Suprapubic skin (tissue), 4 donors: ENCODE data around the gene KLHL14.

Experiments
- EP300 ChIP-seq: sonication (generic); formaldehyde crosslinking; IDR thresholded peaks from one replicate; pipeline ENCODE4 v1.6.1; 2017; ENCODE audit warnings: antibody characterized with exemption
- POLR2A ChIP-seq, 2 donors: fragments of 450-650 bp; IDR thresholded peaks; one replicate each; pipeline ENCODE4 v1.6.1; 2017; ENCODE audit warnings: antibody characterized with exemption in 2 of 2, mild to moderate bottlenecking in 2 of 2, moderate library complexity in 2 of 2
- POLR2AphosphoS5 ChIP-seq, 3 donors: sonication (generic); formaldehyde crosslinking; IDR thresholded peaks; one replicate each; pipeline ENCODE4 v1.6.1; 2017; ENCODE audit warnings: antibody characterized with exemption in 3 of 3
- TF ChIP-seq, protein P1 (sequence below), 2 donors: fragments of 200-600 bp in 1 of 2; fragments of 450-650 bp in 1 of 2; sonication (generic) in 1 of 2; IDR thresholded peaks; one replicate each; pipeline ENCODE4 v1.5.1; 2016 to 2019; ENCODE audit warnings: antibody characterized with exemption in 2 of 2, mild to moderate bottlenecking in 1 of 2, moderate library complexity in 1 of 2

DNA sequence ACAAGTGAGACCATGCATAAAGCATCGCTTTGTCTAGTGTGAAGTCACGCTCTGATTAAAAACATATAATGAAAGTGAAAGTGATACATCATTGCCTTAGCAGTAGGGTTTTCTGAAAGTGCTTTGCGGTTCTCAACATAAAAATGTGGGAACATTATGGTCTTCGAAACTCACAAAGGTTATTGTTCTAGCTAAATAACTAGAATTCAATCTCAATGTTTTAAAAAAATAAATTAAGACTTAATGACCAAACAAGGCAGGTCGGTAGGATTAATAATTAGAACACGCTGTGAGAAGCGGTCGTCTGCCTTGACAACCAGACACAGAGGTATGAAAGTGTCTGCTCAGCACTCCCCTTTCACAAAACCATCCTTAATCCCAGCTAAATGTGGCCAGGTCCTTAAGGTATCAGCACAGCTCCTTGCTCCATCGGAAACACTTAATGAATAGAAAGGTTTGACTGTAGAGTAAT, 42.2 kb downstream of the KLHL14 start:
- no peak for TF ChIP-seq POLR2A (IDR thresholded peaks at IDR 0.05)
- TF ChIP-seq, protein P1, sequence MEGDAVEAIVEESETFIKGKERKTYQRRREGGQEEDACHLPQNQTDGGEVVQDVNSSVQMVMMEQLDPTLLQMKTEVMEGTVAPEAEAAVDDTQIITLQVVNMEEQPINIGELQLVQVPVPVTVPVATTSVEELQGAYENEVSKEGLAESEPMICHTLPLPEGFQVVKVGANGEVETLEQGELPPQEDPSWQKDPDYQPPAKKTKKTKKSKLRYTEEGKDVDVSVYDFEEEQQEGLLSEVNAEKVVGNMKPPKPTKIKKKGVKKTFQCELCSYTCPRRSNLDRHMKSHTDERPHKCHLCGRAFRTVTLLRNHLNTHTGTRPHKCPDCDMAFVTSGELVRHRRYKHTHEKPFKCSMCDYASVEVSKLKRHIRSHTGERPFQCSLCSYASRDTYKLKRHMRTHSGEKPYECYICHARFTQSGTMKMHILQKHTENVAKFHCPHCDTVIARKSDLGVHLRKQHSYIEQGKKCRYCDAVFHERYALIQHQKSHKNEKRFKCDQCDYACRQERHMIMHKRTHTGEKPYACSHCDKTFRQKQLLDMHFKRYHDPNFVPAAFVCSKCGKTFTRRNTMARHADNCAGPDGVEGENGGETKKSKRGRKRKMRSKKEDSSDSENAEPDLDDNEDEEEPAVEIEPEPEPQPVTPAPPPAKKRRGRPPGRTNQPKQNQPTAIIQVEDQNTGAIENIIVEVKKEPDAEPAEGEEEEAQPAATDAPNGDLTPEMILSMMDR (IDR thresholded peaks at IDR 0.05): no peak
- TF ChIP-seq EP300: no peak
- TF ChIP-seq POLR2AphosphoS5 (IDR thresholded peaks at IDR 0.05): no peak
